MV-4-11 (cell line): ENCODE results near the gene WNT6.

Experiments
- DNase-seq: peaks from one replicate; lab custom pipeline; 2025; lab: John Stamatoyannopoulos, UW

The WNT6 gene

GRCh38 chr2:218877891-218878290 lies 18.3 kb downstream of the WNT6 start:
- no peak for DNase-seq

- DNase-seq: no peak
These were observed 18.9 kb downstream of the WNT6 start for GRCh38 chr2:218878486-218878885.

GRCh38 chr2:218878926-218879761 lies 19.5 kb downstream of the WNT6 start:
- DNase-seq: no peak

- no peak for DNase-seq
These were observed 20.1 kb downstream of the WNT6 start for GRCh38 chr2:218879776-218880101.

GRCh38 chr2:218880102-218880858 lies 20.7 kb downstream of the WNT6 start, which contains the start of gene WNT10A:
WNT10A (plus strand) TSS chr2:218880852; CDS start chr2:218880996, 144 bp downstream.
- no peak for DNase-seq

GRCh38 chr2:218880859-218881594 lies 21.4 kb downstream of the WNT6 start:
- no peak for DNase-seq

- DNase-seq: no peak
These were observed 22.3 kb downstream of the WNT6 start for GRCh38 chr2:218881744-218882460.

GRCh38 chr2:218882461-218882816 lies 22.8 kb downstream of the WNT6 start:
- peak; percentile 62 for DNase-seq

GRCh38 chr2:218882866-218883366 lies 23.3 kb downstream of the WNT6 start:
- no peak for DNase-seq

GRCh38 chr2:218883491-218884490 lies 24.2 kb downstream of the WNT6 start:
- DNase-seq: peak; percentile 4

- DNase-seq: no peak
These were observed 24.9 kb downstream of the WNT6 start for GRCh38 chr2:218884519-218884918.

GRCh38 chr2:218885981-218886947 lies 26.7 kb downstream of the WNT6 start:
- DNase-seq: no peak

- DNase-seq: no peak
These were observed 27.5 kb downstream of the WNT6 start for GRCh38 chr2:218887079-218887478.

- DNase-seq: no peak
These were observed 28.7 kb downstream of the WNT6 start for GRCh38 chr2:218888341-218888740.

GRCh38 chr2:218889937-218890336 lies 30.3 kb downstream of the WNT6 start:
- DNase-seq: no peak

GRCh38 chr2:218890369-218890768 lies 30.8 kb downstream of the WNT6 start:
- no peak for DNase-seq

GRCh38 chr2:218891275-218892135 lies 31.9 kb downstream of the WNT6 start:
- DNase-seq: no peak

- DNase-seq: peak; percentile 68
These were observed 33.2 kb downstream of the WNT6 start for GRCh38 chr2:218892693-218893348.
